Mesothelial cell of epicardium (in vitro differentiated cells): ENCODE results near the gene ZNF19. TPM values are rescaled to one million over a fixed set of nuclear protein-coding genes. Genes with fewer than 3 reads are reported as not detected.

ENCODE experiments used
- DNase-seq, 2 experiments: peaks; one replicate each; pipeline ENCODE4 v3.0.0; 2021; ENCODE audit warnings: low spot score in 2 of 2; ENCODE audit not compliant: unreplicated experiment in 2 of 2
- H3K27ac Mint-ChIP-seq: 2 replicates; pipeline ENCODE4 v1.8.0; 2021; ENCODE audit warnings: mixed read lengths
- H3K27me3 Mint-ChIP-seq: 2 replicates; pipeline ENCODE4 v1.8.0; 2021; ENCODE audit warnings: low read depth, mixed read lengths
- H3K36me3 Mint-ChIP-seq: 2 replicates; pipeline ENCODE4 v1.8.0; 2021; ENCODE audit warnings: mixed read lengths
- H3K4me1 Mint-ChIP-seq: 2 replicates; pipeline ENCODE4 v1.8.0; 2021; ENCODE audit warnings: mixed read lengths
- H3K4me3 Mint-ChIP-seq: 2 replicates; pipeline ENCODE4 v1.8.0; 2021; ENCODE audit warnings: mild to moderate bottlenecking, moderate library complexity, mixed read lengths
- H3K9me3 Mint-ChIP-seq: 2 replicates; pipeline ENCODE4 v1.8.0; 2021; ENCODE audit warnings: mixed read lengths
- CTCF ChIP-seq: fragments of 200-600 bp; sonication (generic); IDR thresholded peaks from one replicate; pipeline ENCODE4 v1.5.0; 2021; ENCODE audit warnings: antibody characterized with exemption; ENCODE audit not compliant: unreplicated experiment
- total RNA-seq: library from RNA; stranded (reverse); gene quantifications from 3 replicates; pipeline ENCODE4 v1.2.1, GENCODE V29; 2021

The ZNF19 gene
- total RNA-seq, 1 donor from 2014 or later, result 7.3 TPM

GRCh38 chr16:71484006-71484893 lies 4.9 kb downstream of the ZNF19 start:
- peak overlapping the region; percentile 93 for H3K27ac Mint-ChIP-seq
- H3K9me3 Mint-ChIP-seq, result no peaks in the 10 kb centered on the region
- no peak for TF ChIP-seq CTCF
- H3K4me3 Mint-ChIP-seq, result peak overlapping the region; percentile 82
- H3K4me1 Mint-ChIP-seq, result peaks cover 13% of the 10 kb centered on the region
- H3K27me3 Mint-ChIP-seq, result peaks cover 13% of the 10 kb centered on the region
- no peaks in the 10 kb centered on the region for H3K36me3 Mint-ChIP-seq
- DNase-seq, result peak; percentile 46 to 77

DNA sequence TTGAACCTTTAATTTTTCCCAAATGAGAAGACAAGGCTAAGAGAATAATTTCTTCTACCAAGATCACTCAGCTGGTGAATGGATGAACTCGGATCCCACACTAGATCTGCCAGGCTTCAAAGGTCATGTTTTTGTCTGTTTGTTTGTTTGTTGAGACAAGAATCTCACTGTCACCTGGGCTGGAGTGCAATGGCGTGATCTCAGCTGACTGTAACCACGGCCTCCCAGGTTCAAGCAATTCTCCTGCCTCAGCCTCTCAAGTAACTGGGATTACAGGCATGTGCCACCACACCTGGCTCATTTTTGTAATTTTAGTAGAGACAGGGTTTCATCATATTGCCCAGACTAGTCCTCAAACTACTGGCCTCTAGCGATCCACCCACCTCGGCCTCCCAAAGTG lies 6.6 kb downstream of the ZNF19 start:
- Mint-ChIP-seq H3K27ac (no peak overlapping the region), H3K36me3 (no peaks in the 10 kb centered on the region), H3K9me3 (no peaks in the 10 kb centered on the region), H3K4me1 (peaks cover 13% of the 10 kb centered on the region), H3K4me3 (no peak overlapping the region), H3K27me3 (peaks cover 5% of the 10 kb centered on the region)
- TF ChIP-seq CTCF, result no peak
- no peak for DNase-seq

GRCh38 chr16:71480956-71481355 lies 8.2 kb downstream of the ZNF19 start:
- no peak for DNase-seq
- Mint-ChIP-seq H3K27me3 (no peaks in the 10 kb centered on the region), H3K9me3 (no peaks in the 10 kb centered on the region), H3K36me3 (peaks cover 3% of the 10 kb centered on the region), H3K4me3 (no peak overlapping the region), H3K27ac (no peak overlapping the region), H3K4me1 (peaks cover 13% of the 10 kb centered on the region)
- no peak for TF ChIP-seq CTCF

GRCh38 chr16:71479420-71479819 lies 9.7 kb downstream of the ZNF19 start:
- Mint-ChIP-seq H3K9me3 (no peaks in the 10 kb centered on the region), H3K27me3 (no peaks in the 10 kb centered on the region), H3K36me3 (peaks cover 10% of the 10 kb centered on the region), H3K4me3 (no peak overlapping the region), H3K4me1 (peaks cover 8% of the 10 kb centered on the region), H3K27ac (no peak overlapping the region)
- no peak for TF ChIP-seq CTCF
- no peak for DNase-seq

- Mint-ChIP-seq H3K27me3 (no peaks in the 10 kb centered on the region), H3K36me3 (peaks cover 10% of the 10 kb centered on the region), H3K9me3 (no peaks in the 10 kb centered on the region), H3K4me3 (no peak overlapping the region), H3K4me1 (no peaks in the 10 kb centered on the region), H3K27ac (no peak overlapping the region)
- no peak for DNase-seq
- no peak for TF ChIP-seq CTCF
Measured at GRCh38 chr16:71476457-71477124, 12.5 kb downstream of the ZNF19 start.
